NCI-H1417 (cell line): ENCODE data around the gene RRP1.

Source experiments
- DNase-seq, 3 experiments: peaks; one replicate each; lab custom pipeline; 2025; lab: John Stamatoyannopoulos, UW

The RRP1 gene

GRCh38 chr21:43758111-43758641 lies 31.2 kb upstream of the RRP1 start:
- DNase-seq: no peak

GRCh38 chr21:43758811-43759210 lies 30.6 kb upstream of the RRP1 start:
- DNase-seq: no peak

DNA sequence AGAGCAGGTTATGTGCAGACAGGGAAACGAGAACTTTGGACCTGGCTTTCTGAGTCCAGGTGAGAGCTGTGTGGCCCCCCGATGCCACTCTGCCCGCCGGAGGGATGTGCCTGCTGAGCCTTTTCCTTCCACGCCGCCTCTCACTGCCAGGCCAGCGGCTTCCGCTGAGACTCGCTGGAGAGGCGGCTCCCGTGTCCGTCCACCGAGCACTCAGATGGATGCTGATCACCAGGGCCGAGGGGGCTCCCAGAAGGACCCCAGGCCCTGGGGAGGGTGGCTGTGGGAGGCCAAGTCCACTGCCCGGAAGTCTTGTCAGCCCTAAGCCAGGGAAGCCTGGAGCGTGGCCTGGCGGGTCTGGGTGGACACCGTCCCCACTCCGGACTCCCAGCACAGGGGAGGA lies 29.7 kb upstream of the RRP1 start:
- DNase-seq: no peak

GRCh38 chr21:43760391-43760958 lies 28.9 kb upstream of the RRP1 start:
- no peak for DNase-seq

- no peak for DNase-seq
These were observed 27.5 kb upstream of the RRP1 start for GRCh38 chr21:43761886-43762285.

DNA sequence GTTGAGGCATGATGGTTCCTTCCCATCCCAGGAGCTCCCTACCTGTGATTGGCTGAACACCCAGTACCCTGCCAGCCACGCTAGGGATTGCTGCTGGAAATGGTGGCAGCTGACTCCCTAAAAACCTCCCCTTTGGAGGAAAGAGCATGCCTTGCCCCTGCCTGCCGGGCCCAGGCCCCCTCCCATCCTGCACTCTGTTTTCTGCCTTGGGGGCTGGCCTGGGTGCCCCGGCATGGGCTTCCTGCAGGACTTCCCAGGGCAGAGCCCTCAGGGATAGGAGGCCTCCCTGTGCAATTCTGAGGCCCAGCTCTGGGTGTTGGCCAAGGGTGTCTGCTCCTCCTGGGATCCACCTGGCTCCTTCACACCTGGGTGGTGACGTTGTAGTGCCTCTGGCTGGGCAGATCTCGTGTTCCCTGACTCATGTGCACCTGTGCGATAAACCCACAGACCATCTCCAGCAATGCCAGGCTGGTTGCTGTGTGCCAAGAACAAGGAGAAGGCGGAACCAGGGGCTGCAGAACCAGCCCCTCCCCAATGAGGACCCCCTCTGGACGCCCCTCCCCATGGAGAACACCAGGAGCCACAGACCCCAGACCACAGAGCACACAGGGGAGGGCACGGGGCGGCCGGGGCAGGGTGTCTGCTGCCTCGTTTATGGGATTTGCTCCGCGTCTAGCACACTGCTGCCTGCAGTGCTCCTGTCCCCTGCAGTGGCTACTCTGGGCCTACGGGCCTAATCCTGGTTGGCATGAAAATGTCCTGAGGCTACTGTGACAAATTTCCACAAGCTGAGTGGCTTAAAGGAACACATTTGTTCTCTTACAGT lies 26.9 kb upstream of the RRP1 start:
- no peak for DNase-seq

GRCh38 chr21:43763901-43764523 lies 25.4 kb upstream of the RRP1 start:
- DNase-seq: no peak

GRCh38 chr21:43764576-43765495 lies 24.5 kb upstream of the RRP1 start:
- DNase-seq: no peak

DNA sequence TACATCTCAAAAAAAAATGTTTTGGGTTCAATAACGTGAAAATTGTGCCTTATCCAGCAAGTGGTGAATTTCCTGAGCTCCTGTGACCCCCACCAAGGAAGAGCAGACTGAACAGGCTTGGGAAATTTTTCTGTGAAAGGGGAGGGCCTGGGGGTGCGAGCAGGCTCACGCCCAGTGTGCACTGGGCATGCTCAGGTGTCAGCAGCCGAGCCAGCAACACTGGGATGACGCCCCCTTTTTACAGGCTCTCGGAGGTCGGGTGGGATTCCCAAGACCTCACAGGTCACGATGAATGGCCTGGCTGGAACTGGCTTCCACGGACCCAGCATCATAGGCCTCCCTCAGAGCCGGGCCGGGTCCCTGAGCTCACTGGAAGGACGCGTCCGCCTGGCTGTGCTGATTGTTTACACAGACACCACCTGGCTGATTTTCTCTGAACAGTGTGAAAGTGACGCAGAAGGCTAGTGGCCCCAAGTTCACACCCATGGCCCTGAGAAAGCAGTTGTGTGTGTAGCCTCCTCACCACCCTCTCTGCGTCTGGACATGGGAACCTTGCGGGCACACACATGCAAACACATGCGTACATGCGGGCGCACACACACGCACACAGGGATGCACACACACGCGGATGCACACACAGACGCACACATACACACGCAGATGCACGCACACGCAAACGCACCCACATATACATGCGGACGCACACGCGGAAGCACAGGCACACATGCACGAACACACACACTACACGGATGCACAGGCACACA lies 22.5 kb upstream of the RRP1 start:
- peak in 2 of 3 experiments; percentile 24 to 61 for DNase-seq

GRCh38 chr21:43767498-43767983 lies 21.8 kb upstream of the RRP1 start:
- no peak for DNase-seq

GRCh38 chr21:43767984-43768867 lies 21.2 kb upstream of the RRP1 start:
- DNase-seq: no peak

GRCh38 chr21:43768868-43769167 lies 20.6 kb upstream of the RRP1 start:
- DNase-seq: no peak

DNA sequence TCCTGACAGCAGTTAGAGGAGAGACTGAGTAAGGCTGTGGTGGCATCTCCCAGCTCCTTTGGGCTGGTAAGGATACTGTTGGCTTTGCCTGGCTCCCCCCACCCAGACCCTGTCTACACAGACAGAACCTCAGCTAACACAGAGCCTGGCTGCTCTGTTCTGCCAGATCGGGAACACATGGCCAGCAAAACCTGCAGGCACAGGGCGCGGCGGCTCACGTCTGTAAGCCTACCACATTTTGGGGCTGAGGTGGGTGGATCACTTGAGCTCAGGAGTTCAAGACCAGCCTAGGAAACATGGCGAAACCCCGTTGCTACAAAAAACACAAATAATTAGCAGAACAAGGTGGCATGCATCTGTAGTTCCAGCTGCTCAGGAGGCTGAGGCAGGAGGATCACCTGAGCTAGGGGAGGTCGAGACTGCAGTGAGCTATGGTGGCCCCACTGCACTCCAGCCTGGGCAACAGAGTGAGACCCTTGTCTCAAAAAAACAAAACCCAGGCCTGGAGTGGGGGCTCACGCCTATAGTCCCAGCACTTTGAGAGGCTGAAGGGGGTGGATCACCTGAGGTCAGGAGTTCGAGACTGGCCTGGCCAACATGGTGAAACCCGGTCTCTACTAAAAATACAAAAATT lies 19.9 kb upstream of the RRP1 start:
- DNase-seq: no peak

- DNase-seq: no peak
These were observed 19.2 kb upstream of the RRP1 start for GRCh38 chr21:43770066-43770655.

GRCh38 chr21:43771199-43771675 lies 18.1 kb upstream of the RRP1 start:
- DNase-seq: no peak

- no peak for DNase-seq
These were observed 17.5 kb upstream of the RRP1 start for GRCh38 chr21:43771698-43772424.

DNA sequence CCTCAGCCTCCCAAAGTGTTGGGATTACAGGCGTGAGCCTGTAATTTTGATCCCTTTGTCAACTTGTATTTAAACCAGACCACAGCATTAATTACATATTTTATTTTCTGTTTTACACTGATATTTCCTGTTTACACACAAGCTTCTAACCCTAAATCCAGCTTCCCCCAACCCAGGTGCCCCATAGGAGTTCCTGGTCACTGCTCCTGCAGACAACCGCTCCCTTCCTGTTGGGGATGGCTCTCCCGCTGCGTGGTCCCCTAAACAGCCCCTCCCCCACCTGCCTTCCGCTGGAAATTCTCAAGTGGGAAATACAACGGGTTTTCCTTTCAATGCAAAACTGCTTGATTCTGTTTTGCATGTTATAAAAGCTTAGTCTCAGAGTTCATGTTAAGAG lies 17.0 kb upstream of the RRP1 start:
- peak in 1 of 3 experiments; percentile 10 for DNase-seq

- DNase-seq: no peak
These were observed 15.2 kb upstream of the RRP1 start for GRCh38 chr21:43774163-43774562.
